Activated naive CD8-positive, alpha-beta T cell (primary cell): Measurements from ENCODE around the gene NNMT.

Experiments used
- H3K27ac Mint-ChIP-seq: one replicate; pipeline ENCODE4 v1.8.0; 2021; ENCODE audit warnings: mixed read lengths
- H3K27me3 Mint-ChIP-seq: one replicate; pipeline ENCODE4 v1.8.0; 2021; ENCODE audit warnings: mixed read lengths
- H3K36me3 Mint-ChIP-seq: one replicate; pipeline ENCODE4 v1.8.0; 2021; ENCODE audit warnings: mixed read lengths
- H3K4me1 Mint-ChIP-seq: one replicate; pipeline ENCODE4 v1.8.0; 2021; ENCODE audit warnings: low read depth, mixed read lengths
- H3K4me3 Mint-ChIP-seq: one replicate; pipeline ENCODE4 v1.8.0; 2021; ENCODE audit warnings: mild to moderate bottlenecking, mixed read lengths
- H3K9me3 Mint-ChIP-seq: one replicate; pipeline ENCODE4 v1.8.0; 2021; ENCODE audit warnings: low read depth, mixed read lengths

NNMT gene

GRCh38 chr11:114286229-114286628 is 10.0 kb upstream of the NNMT start:
- H3K36me3 Mint-ChIP-seq: no peaks in the 10 kb centered on the region
- no peaks in the 10 kb centered on the region for H3K4me1 Mint-ChIP-seq
- peaks cover 2% of the 10 kb centered on the region for H3K27me3 Mint-ChIP-seq
- H3K27ac Mint-ChIP-seq: no peak overlapping the region
- no peak overlapping the region for H3K4me3 Mint-ChIP-seq
- no peaks in the 10 kb centered on the region for H3K9me3 Mint-ChIP-seq

DNA sequence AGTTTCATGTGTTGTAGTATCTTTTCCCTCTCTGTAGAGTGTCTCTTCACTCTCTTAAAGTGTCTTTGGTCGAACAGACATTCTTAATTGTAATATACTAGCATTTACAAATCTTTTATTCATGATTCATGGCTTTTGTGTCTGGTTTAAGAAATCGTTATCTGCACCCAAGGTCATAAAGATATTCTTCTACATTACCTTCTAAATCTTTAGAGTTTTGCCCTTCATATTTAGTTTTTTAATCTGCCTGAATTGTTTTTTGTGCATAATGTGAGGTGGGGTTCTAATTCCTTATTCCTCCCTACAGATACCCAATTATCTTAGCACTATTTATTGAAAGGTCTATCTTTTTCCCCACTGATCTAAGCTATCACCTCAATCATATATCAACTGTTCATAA is 9.0 kb upstream of the NNMT start:
- H3K9me3 Mint-ChIP-seq: no peaks in the 10 kb centered on the region
- no peak overlapping the region for H3K4me3 Mint-ChIP-seq
- peaks cover 4% of the 10 kb centered on the region for H3K27me3 Mint-ChIP-seq
- H3K4me1 Mint-ChIP-seq: no peaks in the 10 kb centered on the region
- H3K27ac Mint-ChIP-seq: no peak overlapping the region
- H3K36me3 Mint-ChIP-seq: no peaks in the 10 kb centered on the region

- Mint-ChIP-seq H3K27ac (no peak overlapping the region), H3K4me3 (no peak overlapping the region), H3K27me3 (peaks cover 4% of the 10 kb centered on the region), H3K9me3 (no peaks in the 10 kb centered on the region), H3K4me1 (no peaks in the 10 kb centered on the region), H3K36me3 (no peaks in the 10 kb centered on the region)
Measured at GRCh38 chr11:114288136-114288535, 8.1 kb upstream of the NNMT start.

GRCh38 chr11:114289779-114290178 is 6.4 kb upstream of the NNMT start:
- no peak overlapping the region for H3K4me3 Mint-ChIP-seq
- H3K27ac Mint-ChIP-seq: no peak overlapping the region
- peaks cover 7% of the 10 kb centered on the region for H3K27me3 Mint-ChIP-seq
- H3K9me3 Mint-ChIP-seq: no peaks in the 10 kb centered on the region
- H3K4me1 Mint-ChIP-seq: no peaks in the 10 kb centered on the region
- peaks cover 2% of the 10 kb centered on the region for H3K36me3 Mint-ChIP-seq

- Mint-ChIP-seq H3K9me3 (no peaks in the 10 kb centered on the region), H3K27ac (no peak overlapping the region), H3K4me1 (no peaks in the 10 kb centered on the region), H3K27me3 (peaks cover 7% of the 10 kb centered on the region), H3K4me3 (no peak overlapping the region), H3K36me3 (peaks cover 2% of the 10 kb centered on the region)
Measured at GRCh38 chr11:114290503-114291235, 5.5 kb upstream of the NNMT start.

- Mint-ChIP-seq H3K27ac (no peak overlapping the region), H3K27me3 (peaks cover 10% of the 10 kb centered on the region), H3K9me3 (no peaks in the 10 kb centered on the region), H3K4me3 (no peak overlapping the region), H3K36me3 (peaks cover 2% of the 10 kb centered on the region), H3K4me1 (no peaks in the 10 kb centered on the region)
Measured at GRCh38 chr11:114291381-114291780, 4.8 kb upstream of the NNMT start.

DNA sequence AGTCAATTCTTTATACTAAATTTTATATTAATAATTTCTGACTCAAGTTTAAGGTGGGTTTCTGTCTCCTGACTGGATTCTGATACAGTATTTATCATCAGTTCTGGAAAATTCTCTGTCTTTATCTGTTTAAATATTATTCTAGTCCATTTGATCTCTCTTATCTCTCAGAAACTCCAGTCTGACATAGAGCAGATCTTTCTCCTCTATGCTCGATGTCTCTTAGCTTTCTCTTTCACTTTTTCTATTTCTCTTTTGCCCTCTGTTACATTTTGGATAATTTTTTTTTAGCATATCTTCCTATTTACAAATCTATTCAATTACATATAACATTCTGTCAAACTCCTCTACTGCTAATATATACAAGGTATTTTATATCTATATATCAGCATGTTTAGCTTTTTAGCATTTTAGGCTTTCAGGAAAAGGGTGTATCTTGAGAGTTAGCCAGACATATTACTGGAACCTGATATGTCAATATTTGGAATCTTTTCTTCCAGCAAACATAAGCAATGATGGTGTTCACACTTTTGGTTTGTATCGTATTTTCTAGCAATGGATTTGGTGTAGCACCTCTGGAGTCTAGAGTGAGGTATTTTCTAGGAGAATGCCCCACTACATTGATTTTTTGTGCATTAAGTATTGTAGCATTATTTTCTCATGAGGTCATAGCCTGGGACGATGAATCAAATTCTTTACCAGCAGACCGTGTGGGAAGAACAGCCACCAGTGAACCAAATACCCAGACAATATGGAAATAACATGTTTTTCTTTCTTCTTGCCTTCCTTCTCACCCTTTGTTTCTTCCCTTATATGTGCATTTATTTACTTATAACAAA is 4.1 kb upstream of the NNMT start:
- H3K36me3 Mint-ChIP-seq: peaks cover 2% of the 10 kb centered on the region
- H3K9me3 Mint-ChIP-seq: no peaks in the 10 kb centered on the region
- no peak overlapping the region for H3K27ac Mint-ChIP-seq
- peaks cover 10% of the 10 kb centered on the region for H3K27me3 Mint-ChIP-seq
- no peaks in the 10 kb centered on the region for H3K4me1 Mint-ChIP-seq
- H3K4me3 Mint-ChIP-seq: no peak overlapping the region

GRCh38 chr11:114293201-114293711 is 2.9 kb upstream of the NNMT start:
- Mint-ChIP-seq H3K27me3 (peaks cover 10% of the 10 kb centered on the region), H3K9me3 (no peaks in the 10 kb centered on the region), H3K4me3 (no peak overlapping the region), H3K27ac (no peak overlapping the region), H3K36me3 (peaks cover 2% of the 10 kb centered on the region), H3K4me1 (no peaks in the 10 kb centered on the region)

DNA sequence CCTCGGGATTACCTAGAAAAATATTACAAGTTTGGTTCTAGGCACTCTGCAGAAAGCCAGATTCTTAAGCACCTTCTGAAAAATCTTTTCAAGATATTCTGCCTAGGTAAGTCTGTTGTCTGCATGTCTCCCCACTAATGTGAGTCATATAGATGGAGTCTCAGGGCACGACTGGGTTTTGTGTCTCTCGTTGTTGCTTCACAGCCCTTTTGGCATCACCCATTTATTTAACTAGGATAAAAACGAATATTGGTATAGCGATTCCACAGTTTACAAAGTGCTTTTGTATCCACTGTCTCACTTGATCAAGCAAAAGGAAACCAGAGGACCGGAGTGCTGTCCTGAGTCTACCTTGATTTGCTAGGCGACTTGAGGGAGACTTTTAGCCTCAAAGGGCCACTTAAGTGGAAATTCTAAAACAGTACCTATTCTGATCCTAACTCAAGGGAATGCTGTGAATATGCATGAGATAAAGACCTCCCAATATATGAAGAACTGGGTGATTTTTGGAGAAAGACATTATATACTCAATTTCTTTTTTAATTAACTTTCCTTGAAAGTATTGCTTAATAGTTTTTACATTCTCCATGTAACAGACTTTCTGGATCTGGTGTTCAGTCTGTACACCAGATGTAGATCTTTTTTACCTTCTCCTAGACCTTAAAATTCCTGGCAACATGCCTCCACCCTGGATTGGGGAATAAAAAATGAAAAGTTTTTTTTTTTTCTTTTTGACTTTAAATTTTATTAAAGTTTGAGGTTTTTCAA is 590 bp downstream of the NNMT start:
- H3K27me3 Mint-ChIP-seq: peaks cover 12% of the 10 kb centered on the region
- H3K27ac Mint-ChIP-seq: no peak overlapping the region
- H3K4me1 Mint-ChIP-seq: no peaks in the 10 kb centered on the region
- peaks cover 19% of the 10 kb centered on the region for H3K9me3 Mint-ChIP-seq
- H3K36me3 Mint-ChIP-seq: peaks cover 12% of the 10 kb centered on the region
- no peak overlapping the region for H3K4me3 Mint-ChIP-seq

GRCh38 chr11:114297806-114298709 is 1.9 kb downstream of the NNMT start:
- peaks cover 12% of the 10 kb centered on the region for H3K27me3 Mint-ChIP-seq
- H3K4me1 Mint-ChIP-seq: no peaks in the 10 kb centered on the region
- H3K9me3 Mint-ChIP-seq: peaks cover 19% of the 10 kb centered on the region

GRCh38 chr11:114298710-114299109 is 2.5 kb downstream of the NNMT start:
- Mint-ChIP-seq H3K36me3 (peaks cover 12% of the 10 kb centered on the region), H3K9me3 (peaks cover 19% of the 10 kb centered on the region), H3K27ac (no peak overlapping the region), H3K4me3 (no peak overlapping the region), H3K27me3 (peaks cover 10% of the 10 kb centered on the region), H3K4me1 (no peaks in the 10 kb centered on the region)

More at GRCh38 chr11:114297806-114298709, 1.9 kb downstream of the NNMT start:
- H3K36me3 Mint-ChIP-seq: peaks cover 12% of the 10 kb centered on the region
- no peak overlapping the region for H3K4me3 Mint-ChIP-seq
- no peak overlapping the region for H3K27ac Mint-ChIP-seq

DNA sequence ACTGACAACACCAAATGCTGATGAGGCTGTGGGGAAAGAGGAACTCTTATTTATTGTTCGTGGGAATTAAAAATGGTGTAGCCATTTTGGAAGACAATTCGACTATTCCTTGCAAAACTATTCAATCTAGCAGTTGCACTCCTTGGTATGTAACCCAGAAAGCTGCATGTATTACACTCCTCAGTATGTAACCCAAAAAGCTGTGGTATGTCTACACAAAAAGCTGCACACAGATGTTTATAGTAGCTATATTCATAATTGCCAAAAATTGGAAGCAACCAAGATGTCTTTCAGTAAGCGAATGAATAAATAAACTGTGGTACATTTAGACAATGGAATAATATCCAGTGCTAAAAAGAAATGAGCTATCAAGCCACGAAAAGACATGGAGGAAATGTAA is 4.9 kb downstream of the NNMT start:
- Mint-ChIP-seq H3K4me1 (no peaks in the 10 kb centered on the region), H3K27me3 (peaks cover 6% of the 10 kb centered on the region), H3K9me3 (peaks cover 19% of the 10 kb centered on the region), H3K4me3 (no peak overlapping the region), H3K36me3 (peaks cover 10% of the 10 kb centered on the region), H3K27ac (no peak overlapping the region)

DNA sequence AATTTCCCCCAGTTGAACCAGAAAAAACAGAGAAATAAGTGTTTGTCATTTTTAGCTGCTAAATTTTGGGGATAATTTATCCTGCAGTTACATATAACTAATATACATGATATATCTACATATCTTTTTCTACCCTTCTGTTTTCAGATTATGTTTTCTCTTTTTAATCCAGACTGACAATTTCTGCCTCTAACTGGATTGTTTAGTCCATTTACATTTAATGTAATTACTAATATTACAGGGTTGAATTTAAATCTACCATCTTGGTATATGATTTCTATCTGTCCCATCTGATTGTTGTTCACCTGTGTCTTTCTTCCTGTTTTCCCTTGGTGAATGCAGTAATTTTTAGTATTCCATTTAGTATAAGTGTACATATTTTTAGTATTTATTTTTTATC is 5.7 kb downstream of the NNMT start:
- Mint-ChIP-seq H3K4me1 (no peaks in the 10 kb centered on the region), H3K4me3 (no peak overlapping the region)

GRCh38 chr11:114302663-114303062 is 6.5 kb downstream of the NNMT start:
- H3K27me3 Mint-ChIP-seq: peaks cover 8% of the 10 kb centered on the region
- H3K9me3 Mint-ChIP-seq: peaks cover 19% of the 10 kb centered on the region
- no peak overlapping the region for H3K4me3 Mint-ChIP-seq
- H3K36me3 Mint-ChIP-seq: peaks cover 10% of the 10 kb centered on the region
- H3K4me1 Mint-ChIP-seq: no peaks in the 10 kb centered on the region
- H3K27ac Mint-ChIP-seq: no peak overlapping the region

More for the DNA sequence above, 5.7 kb downstream of the NNMT start:
- no peak overlapping the region for H3K27ac Mint-ChIP-seq
- H3K36me3 Mint-ChIP-seq: peaks cover 10% of the 10 kb centered on the region
- peaks cover 6% of the 10 kb centered on the region for H3K27me3 Mint-ChIP-seq
- peaks cover 19% of the 10 kb centered on the region for H3K9me3 Mint-ChIP-seq
